Measurements from ENCODE around the gene INPP4B.
"Not testable (repeated sequence)": the region's sequence is repeated elsewhere in the genome, so short reads cannot be mapped to it uniquely, and the experiment has no call there.

Gene INPP4B

GRCh38 chr4:142683997-142684396 is 162.1 kb downstream of the INPP4B start:
- no peak for DNase-seq (ENCODE audit: low read depth)

GRCh38 chr4:142683503-142683902 is 162.6 kb downstream of the INPP4B start:
- DNase-seq (ENCODE audit: low read depth), result no peak

- no peak for DNase-seq (ENCODE audit: low read depth)
Observed at GRCh38 chr4:142671516-142671915, 174.6 kb downstream of the INPP4B start.

- DNase-seq (ENCODE audit: low read depth), result peak; percentile 11
Observed at GRCh38 chr4:142663828-142664227, 182.3 kb downstream of the INPP4B start.

GRCh38 chr4:142660728-142661127 is 185.4 kb downstream of the INPP4B start:
- DNase-seq (ENCODE audit: low read depth), result no peak

- DNase-seq (ENCODE audit: low read depth), result peak; percentile 3
Observed at GRCh38 chr4:142656178-142656577, 189.9 kb downstream of the INPP4B start.

GRCh38 chr4:142648378-142648777 is 197.7 kb downstream of the INPP4B start:
- no peak for DNase-seq (ENCODE audit: low read depth)

- no peak for DNase-seq (ENCODE audit: low read depth)
Observed at GRCh38 chr4:142645475-142646108, 200.5 kb downstream of the INPP4B start.

- DNase-seq (ENCODE audit: low read depth), result not testable (repeated sequence)
Observed at GRCh38 chr4:142644628-142645027, 201.5 kb downstream of the INPP4B start.

- DNase-seq (ENCODE audit: low read depth), result no peak
Observed at GRCh38 chr4:142637614-142638013, 208.5 kb downstream of the INPP4B start.

- no peak for DNase-seq (ENCODE audit: low read depth)
Observed at GRCh38 chr4:142631836-142632235, 214.3 kb downstream of the INPP4B start.

GRCh38 chr4:142615324-142615665 is 230.8 kb downstream of the INPP4B start:
- peak; percentile 54 for DNase-seq (ENCODE audit: low read depth)

GRCh38 chr4:142614621-142615323 is 231.3 kb downstream of the INPP4B start:
- DNase-seq (ENCODE audit: low read depth), result peak; percentile 58

GRCh38 chr4:142607976-142608375 is 238.1 kb downstream of the INPP4B start:
- DNase-seq (ENCODE audit: low read depth), result no peak

GRCh38 chr4:142600952-142601351 is 245.1 kb downstream of the INPP4B start:
- DNase-seq (ENCODE audit: low read depth), result no peak

GRCh38 chr4:142598132-142598531 is 248.0 kb downstream of the INPP4B start:
- DNase-seq (ENCODE audit: low read depth), result no peak

GRCh38 chr4:142596595-142596994 is 249.5 kb downstream of the INPP4B start:
- no peak for DNase-seq (ENCODE audit: low read depth)

- no peak for DNase-seq (ENCODE audit: low read depth)
Observed at GRCh38 chr4:142596121-142596520, 250.0 kb downstream of the INPP4B start.

GRCh38 chr4:142595222-142595871 is 250.8 kb downstream of the INPP4B start:
- no peak for DNase-seq (ENCODE audit: low read depth)

- no peak for DNase-seq (ENCODE audit: low read depth)
Observed at GRCh38 chr4:142585411-142585810, 260.7 kb downstream of the INPP4B start.

- DNase-seq (ENCODE audit: low read depth), result no peak
Observed at GRCh38 chr4:142583708-142584107, 262.4 kb downstream of the INPP4B start.

- DNase-seq (ENCODE audit: low read depth), result no peak
Observed at GRCh38 chr4:142582340-142582739, 263.8 kb downstream of the INPP4B start.

- no peak for DNase-seq (ENCODE audit: low read depth)
Observed at GRCh38 chr4:142581881-142582280, 264.2 kb downstream of the INPP4B start.

Data from HS-5 (cell line).